Stimulated activated CD8-positive, alpha-beta memory T cell treated with anti-CD3 and anti-CD28 coated beads, Interleukin-7, amount 100 ng/mL, for 24 hours (primary cell): ENCODE data around the gene PHLPP1.

Experiments
- DNase-seq: peaks from one replicate; pipeline ENCODE4 v3.0.0-alpha.2; 2020; ENCODE audit warnings: low read depth

Gene PHLPP1

DNA sequence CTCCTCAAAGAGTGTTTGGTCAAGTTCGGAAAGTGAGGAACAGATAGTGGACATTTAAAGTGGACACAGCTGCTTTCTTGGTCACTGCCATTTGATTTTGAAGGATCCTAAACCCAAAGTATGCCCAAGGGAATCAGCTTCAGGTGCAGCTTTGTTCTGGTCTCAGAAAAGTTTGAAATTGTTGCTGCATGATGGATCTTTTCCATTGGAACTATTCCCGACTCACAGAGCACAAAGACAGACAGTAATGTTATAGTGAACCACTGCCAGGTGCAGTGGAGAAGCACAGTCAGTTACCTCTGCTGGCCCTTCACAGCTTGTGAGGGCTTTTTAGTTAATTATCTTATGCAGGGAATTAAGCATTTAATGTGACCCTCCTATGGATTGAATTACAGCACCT, 301.7 kb downstream of the PHLPP1 start:
- DNase-seq: no peak

DNA sequence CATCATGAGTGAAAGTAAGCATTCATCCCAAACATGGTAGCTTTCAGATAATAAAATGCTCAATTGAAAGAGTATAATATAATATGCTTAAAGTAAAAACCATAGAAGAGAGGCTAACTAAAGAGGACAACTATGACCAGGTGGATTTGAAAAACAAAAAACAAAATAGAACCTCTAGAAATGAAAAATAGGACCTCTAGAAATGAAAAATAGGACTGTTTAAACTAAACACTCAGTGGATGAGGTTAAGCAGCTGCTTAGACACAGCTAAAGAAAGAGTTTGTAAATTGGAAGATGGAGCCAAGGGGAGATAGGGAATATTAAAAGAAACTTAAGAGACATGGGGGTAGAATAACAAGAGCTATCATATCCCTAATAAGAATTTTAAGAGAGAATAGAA, 302.6 kb downstream of the PHLPP1 start:
- no peak for DNase-seq

DNA sequence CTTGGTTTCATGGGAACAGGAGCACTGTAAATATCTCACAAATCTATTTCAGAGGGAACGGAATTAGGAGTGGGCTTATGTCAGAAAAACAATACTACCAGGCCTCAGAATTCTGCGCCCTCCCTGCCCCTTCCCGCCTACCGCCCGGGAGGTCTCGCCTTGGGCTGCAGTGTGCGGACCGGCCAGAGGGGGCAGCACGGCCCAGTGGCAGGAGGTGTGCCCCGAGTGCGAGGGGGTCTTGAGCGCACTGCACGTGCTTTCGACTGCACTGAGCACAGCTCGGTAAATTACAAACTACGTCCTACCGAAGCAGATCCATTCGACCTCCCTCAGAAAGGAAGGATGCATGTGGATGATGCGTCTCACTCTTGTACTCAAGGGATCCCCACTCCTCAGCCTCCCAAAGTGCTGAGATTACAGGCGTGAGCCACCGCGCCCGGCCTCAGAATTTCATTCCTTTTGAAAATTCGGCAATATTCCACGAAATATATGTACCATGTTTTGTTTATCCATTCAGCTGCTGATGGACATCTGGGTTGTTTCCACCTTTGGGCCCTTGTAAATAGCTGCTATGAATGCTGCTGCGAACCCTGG, 307.2 kb downstream of the PHLPP1 start:
- no peak for DNase-seq

DNA sequence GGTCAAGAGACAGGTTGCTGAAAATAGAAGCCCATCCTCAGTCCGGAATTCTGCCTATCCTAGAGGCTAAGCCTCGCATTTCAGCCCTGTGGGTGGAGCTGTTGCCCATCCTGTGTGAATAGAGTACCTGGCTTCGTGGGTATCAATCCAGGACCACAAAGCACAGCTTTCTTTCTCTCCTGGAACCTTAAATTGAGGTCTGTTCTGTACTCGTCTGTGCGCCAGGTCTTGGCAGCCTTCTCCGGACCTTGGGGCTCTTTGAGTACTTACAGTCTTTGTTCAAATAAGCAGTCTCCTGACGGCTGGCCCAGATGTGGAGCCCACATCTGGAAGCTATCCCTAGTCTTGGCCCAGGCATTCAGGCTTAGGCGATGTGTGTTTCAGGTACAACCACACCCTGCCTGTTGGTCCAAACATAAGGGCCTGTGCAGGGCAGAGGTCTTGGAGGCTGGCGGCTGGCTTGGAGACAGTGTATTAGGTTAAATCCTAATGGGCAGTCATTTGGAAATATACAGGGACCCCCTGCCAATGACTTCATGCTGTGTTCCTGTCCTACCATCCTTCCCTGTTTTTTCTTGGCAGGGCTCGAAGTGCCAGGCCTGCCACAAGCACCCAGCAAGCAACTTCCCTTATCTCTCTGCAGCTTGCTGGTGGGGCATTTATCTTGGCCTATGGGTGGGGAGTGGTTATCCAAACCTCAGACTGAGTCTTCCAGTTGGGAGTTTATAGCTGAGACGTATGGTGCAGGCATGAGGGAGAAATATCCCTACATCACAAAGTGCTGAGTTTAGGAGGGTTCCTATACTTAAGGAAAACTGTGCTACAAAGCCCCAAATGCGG, 310.1 kb downstream of the PHLPP1 start:
- DNase-seq: no peak

DNA sequence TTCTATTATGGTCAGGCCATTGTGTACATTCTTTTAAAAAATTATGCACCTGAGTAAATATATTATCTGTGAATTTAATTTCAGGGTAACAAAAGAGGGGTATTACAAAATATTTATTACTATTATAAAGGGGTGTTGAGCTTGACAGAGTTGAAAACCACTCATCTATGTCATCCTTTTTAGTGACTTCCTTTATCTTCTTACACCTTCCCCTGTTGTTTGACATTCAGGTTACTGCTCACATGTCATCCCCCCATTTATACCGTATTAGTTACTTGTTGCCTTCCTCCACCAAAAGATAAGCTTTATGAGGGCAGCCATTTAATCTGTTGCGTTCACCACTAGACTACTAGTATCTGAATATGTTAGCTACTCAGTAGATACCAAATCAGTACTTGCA, 313.0 kb downstream of the PHLPP1 start:
- DNase-seq: no peak
